ENCODE measurements around the gene RGPD3.

RGPD3 gene

DNA sequence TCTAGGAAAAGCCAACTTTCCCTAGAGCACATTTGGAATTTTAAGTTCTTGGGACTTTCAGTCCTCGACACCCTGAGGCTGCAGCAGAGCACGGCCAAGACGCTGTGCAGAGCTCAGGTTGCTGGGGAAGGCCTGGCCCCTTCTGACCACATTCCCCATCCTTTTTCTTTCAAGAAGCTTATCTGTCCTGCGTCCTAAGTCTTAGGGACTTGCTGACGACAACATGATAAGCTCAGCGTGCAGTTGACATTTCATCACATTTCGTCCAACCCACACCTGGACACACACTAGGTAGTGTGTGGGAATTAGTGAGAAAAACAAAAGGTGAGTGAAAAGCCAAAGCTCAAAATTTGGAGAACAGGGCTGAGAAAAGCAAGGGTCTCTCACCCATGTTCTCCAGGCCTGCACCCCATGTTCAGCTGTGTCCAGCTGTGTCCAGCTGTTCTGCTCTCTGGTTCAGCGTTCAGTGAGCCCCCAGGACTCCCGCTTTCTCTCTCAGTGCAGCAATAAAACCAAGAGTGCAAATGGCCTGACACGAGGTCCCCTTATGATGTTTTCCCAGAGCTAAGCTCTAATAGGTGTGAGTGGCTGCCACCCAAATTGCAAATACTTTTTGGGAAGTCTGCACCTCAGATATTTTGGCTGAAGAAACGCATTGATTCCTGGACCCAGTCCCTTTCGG lies 101.9 kb downstream of the RGPD3 start:
- no peak for DNase-seq (ENCODE audit: low spot score)
- TF ChIP-seq, protein P1, sequence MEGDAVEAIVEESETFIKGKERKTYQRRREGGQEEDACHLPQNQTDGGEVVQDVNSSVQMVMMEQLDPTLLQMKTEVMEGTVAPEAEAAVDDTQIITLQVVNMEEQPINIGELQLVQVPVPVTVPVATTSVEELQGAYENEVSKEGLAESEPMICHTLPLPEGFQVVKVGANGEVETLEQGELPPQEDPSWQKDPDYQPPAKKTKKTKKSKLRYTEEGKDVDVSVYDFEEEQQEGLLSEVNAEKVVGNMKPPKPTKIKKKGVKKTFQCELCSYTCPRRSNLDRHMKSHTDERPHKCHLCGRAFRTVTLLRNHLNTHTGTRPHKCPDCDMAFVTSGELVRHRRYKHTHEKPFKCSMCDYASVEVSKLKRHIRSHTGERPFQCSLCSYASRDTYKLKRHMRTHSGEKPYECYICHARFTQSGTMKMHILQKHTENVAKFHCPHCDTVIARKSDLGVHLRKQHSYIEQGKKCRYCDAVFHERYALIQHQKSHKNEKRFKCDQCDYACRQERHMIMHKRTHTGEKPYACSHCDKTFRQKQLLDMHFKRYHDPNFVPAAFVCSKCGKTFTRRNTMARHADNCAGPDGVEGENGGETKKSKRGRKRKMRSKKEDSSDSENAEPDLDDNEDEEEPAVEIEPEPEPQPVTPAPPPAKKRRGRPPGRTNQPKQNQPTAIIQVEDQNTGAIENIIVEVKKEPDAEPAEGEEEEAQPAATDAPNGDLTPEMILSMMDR (IDR thresholded peaks at IDR 0.05; ENCODE audit: extremely low read depth, missing control alignments), result no peak

DNA sequence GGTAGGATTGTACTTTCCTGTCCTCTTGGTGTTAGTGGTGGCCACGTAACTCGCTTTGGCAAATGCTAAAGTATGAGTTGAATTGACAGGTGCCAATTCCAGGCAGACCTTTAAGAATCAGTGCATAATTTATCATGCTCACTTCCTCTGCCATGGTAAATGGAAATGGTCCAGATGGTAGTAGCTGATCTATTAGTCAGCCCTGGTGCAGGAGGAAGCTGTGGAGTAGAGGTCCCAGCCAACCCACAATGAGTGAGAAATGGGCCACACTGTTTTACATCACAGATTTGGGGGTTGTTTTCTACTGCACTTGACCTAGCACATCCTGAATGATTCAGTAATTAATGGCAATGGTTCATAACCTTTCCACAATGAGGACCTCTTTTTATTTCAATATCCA lies 104.4 kb downstream of the RGPD3 start:
- no peak for DNase-seq (ENCODE audit: low spot score)
- TF ChIP-seq, protein P1 (IDR thresholded peaks at IDR 0.05; ENCODE audit: extremely low read depth, missing control alignments), result no peak

DNA sequence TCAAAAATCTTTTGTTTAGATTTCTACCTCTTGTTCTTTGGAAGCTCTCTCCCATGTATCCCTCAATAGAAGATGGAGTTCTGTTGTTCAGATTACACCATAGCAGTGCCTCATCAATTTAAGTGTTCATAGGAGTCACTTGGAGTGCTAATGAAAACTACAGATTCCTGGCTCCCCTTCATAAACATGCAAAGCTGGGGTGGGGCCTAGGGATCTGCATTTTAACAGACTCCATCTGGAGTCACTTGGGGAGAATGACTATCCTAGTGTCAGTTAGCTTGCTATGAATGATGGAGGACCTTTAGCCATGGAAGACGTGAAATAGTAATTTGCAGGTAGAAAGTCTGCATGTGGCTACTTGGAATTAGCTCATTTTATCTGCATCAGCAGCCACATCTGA lies 105.4 kb downstream of the RGPD3 start:
- DNase-seq (ENCODE audit: low spot score), result no peak
- TF ChIP-seq, protein P1 (IDR thresholded peaks at IDR 0.05; ENCODE audit: extremely low read depth, missing control alignments), result no peak

DNA sequence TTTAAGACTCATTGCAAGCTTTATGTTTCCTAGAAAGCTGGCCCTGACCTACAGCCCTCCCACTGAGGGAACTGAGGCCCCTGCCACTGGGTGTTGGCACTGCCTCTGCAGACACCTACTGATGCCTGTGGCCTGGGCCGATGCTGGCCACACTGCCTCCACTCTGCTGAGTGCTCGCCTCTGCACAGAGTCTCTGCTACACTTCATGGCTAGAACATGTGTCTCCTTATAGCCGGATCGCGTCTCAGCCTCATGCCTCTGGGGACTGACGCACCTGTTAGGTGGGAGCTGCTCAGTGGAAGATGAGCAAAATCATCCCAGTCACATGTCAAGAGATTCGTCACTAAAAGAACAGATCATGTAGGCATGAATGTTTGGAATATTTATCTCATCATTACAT lies 108.7 kb downstream of the RGPD3 start:
- TF ChIP-seq, protein P1 (IDR thresholded peaks at IDR 0.05; ENCODE audit: extremely low read depth, missing control alignments), result no peak
- DNase-seq (ENCODE audit: low spot score), result no peak

DNA sequence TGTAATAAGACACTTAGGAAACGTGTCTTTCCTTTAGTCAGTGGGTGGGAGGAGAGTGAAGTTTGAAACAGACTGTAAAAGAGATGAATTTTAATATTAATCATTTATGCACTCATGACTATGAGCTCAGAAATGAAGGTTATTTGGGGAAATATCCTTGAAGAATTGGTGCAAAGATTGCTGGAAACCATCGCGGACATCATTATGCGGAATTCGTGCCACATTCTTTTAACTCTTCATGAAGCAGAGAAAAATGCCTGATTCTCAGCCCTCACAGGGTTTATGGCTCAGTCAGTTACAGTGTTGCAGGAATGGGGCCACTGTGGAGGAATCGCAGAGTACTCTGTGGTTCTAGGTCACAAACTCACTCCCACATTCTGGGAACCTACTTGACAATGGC lies 109.7 kb downstream of the RGPD3 start:
- TF ChIP-seq, protein P1 (IDR thresholded peaks at IDR 0.05; ENCODE audit: extremely low read depth, missing control alignments), result no peak
- no peak for DNase-seq (ENCODE audit: low spot score)

DNA sequence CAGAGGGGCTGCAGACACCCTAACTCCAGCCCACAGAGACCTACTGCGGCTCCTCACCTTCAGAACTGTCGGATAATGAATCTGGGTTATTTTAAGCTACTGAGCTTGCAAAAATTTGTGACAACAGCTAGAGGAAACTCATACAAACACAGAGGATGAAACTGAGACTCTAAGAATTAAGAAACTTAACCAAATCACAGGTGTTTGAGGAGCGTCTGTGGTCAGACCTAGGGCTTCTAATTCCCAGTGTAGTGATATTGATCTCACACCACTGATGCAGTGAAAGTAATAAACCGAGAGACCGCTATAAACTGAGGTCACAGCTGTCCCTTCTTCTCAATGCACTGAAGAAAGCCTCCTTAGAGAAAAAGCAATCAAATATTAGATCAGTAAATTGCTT lies 110.1 kb downstream of the RGPD3 start:
- TF ChIP-seq, protein P1 (IDR thresholded peaks at IDR 0.05; ENCODE audit: extremely low read depth, missing control alignments), result no peak
- DNase-seq (ENCODE audit: low spot score), result no peak

DNA sequence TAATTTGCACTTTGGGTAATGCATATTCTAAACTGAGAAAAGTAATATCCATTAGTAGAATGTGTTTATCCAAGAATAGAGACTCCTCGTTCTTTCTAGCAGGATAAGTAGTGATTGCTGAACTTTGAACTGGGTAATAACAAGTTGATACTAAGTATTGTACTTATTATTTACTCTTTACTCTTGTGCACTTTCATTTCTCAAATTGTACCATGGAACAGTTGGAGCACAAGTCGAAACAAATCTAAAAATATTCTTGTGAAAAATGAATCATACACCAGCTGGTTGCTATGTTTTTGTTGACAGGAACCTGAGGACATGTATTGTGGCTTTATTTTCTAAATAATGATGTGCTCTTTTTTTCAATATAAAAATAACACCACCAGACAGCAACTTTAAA lies 111.9 kb downstream of the RGPD3 start:
- DNase-seq (ENCODE audit: low spot score), result no peak
- TF ChIP-seq, protein P1 (IDR thresholded peaks at IDR 0.05; ENCODE audit: extremely low read depth, missing control alignments), result no peak

Data from GM20000 (cell line).